Endodermal cell (in vitro differentiated cells): Measurements from ENCODE around the gene RASGEF1C. TPM values are rescaled to one million over a fixed set of nuclear protein-coding genes. Genes with fewer than 3 reads are reported as not detected.

Experiments used
- DNase-seq: peaks from one replicate; pipeline ENCODE4 v3.0.0-alpha.2; 2017
- H3K27ac ChIP-seq: 2 replicates; pipeline ENCODE4 v1.5.1; 2013; ENCODE audit warnings: mild to moderate bottlenecking, low read depth, low read length, moderate library complexity
- H3K27me3 ChIP-seq: 2 replicates; pipeline ENCODE4 v1.6.1; 2013; ENCODE audit warnings: mild to moderate bottlenecking, low read length, moderate library complexity; ENCODE audit not compliant: insufficient read depth, control insufficient read depth, poor library complexity, severe bottlenecking
- H3K36me3 ChIP-seq: 2 replicates; pipeline ENCODE4 v1.7.0; 2013; ENCODE audit warnings: mild to moderate bottlenecking, low read length, moderate library complexity; ENCODE audit not compliant: control insufficient read depth, insufficient read depth
- H3K4me1 ChIP-seq: one replicate; pipeline ENCODE4 v1.7.0; 2013; ENCODE audit warnings: low read length; ENCODE audit not compliant: control insufficient read depth, insufficient read depth
- H3K4me3 ChIP-seq: 2 replicates; pipeline ENCODE4 v1.5.1; 2013; ENCODE audit warnings: mild to moderate bottlenecking, low read length, moderate library complexity
- H3K9ac ChIP-seq: 2 replicates; pipeline ENCODE4 v1.6.1; 2013; ENCODE audit warnings: mild to moderate bottlenecking, low read length, moderate library complexity; ENCODE audit not compliant: poor library complexity, severe bottlenecking; ENCODE audit errors: extremely low read depth
- H3K9me3 ChIP-seq: 2 replicates; pipeline ENCODE4 v1.6.1; 2013; ENCODE audit warnings: mild to moderate bottlenecking, low read length, moderate library complexity; ENCODE audit not compliant: control insufficient read depth
- H3K27ac Mint-ChIP-seq: 2 replicates; pipeline ENCODE4 v1.8.0; 2020; ENCODE audit warnings: mixed read lengths
- H3K27me3 Mint-ChIP-seq: 2 replicates; pipeline ENCODE4 v1.8.0; 2021; ENCODE audit warnings: mild to moderate bottlenecking, mixed read lengths; ENCODE audit not compliant: insufficient read depth
- H3K36me3 Mint-ChIP-seq: 2 replicates; pipeline ENCODE4 v1.8.0; 2020; ENCODE audit warnings: low read depth, mixed read lengths
- H3K4me1 Mint-ChIP-seq: 2 replicates; pipeline ENCODE4 v1.8.0; 2020; ENCODE audit warnings: mixed read lengths
- H3K4me3 Mint-ChIP-seq: 2 replicates; pipeline ENCODE4 v1.8.0; 2020; ENCODE audit warnings: mild to moderate bottlenecking, moderate library complexity, mixed read lengths
- H3K9me3 Mint-ChIP-seq: 2 replicates; pipeline ENCODE4 v1.8.0; 2020; ENCODE audit warnings: mild to moderate bottlenecking, mixed read lengths
- CTCF ChIP-seq: fragments of 200-600 bp; sonication (generic); conservative IDR thresholded peaks from 2 replicates; pipeline ENCODE4 v1.5.0; 2021; ENCODE audit warnings: antibody characterized with exemption, mild to moderate bottlenecking
- WGBS, 2 experiments: methylation state at CpG; one replicate each; pipeline versions ENCODE4 v1.1.5 to v1.1.7; 2013; ENCODE audit warnings: missing lambda C conversion rate in 2 of 2, mixed read lengths in 1 of 2; ENCODE audit not compliant: insufficient coverage in 1 of 2, insufficient read length in 1 of 2; 5-methylcytosine and 5-hydroxymethylcytosine counted together
- total RNA-seq, 2 donors: library from RNA; stranded (reverse); fragmentation: NEBNext Ultra II Directional in 1 of 2; extraction: Animal tissue kit (Norgen Biotek cat#: 25700) in 1 of 2; gene quantifications; 2 replicates in 1 of 2; 3 replicates in 1 of 2; pipeline ENCODE4 v1.2.1, GENCODE V29; 2021

The RASGEF1C gene
- total RNA-seq, 2 donors from 2014 or later: 0.62 to 0.75 TPM

- Histone ChIP-seq H3K9ac (no peak overlapping the region), H3K4me3 (no peak overlapping the region), H3K27ac (no peak overlapping the region), H3K4me1 (no peaks in the 10 kb centered on the region), H3K9me3 (peaks cover 9% of the 10 kb centered on the region), H3K36me3 (no peaks in the 10 kb centered on the region), H3K27me3 (peaks cover 8% of the 10 kb centered on the region)
- WGBS, 2 experiments: 87 to 95% methylated on average over 17 to 25 of the region's 25 CpGs
- Mint-ChIP-seq H3K27me3 (peaks cover 29% of the 10 kb centered on the region), H3K36me3 (peaks cover 3% of the 10 kb centered on the region), H3K4me1 (peaks cover 26% of the 10 kb centered on the region), H3K4me3 (peak overlapping the region; percentile 92), H3K9me3 (peaks cover 17% of the 10 kb centered on the region), H3K27ac (no peak overlapping the region)
- no peak for DNase-seq
- no peak for TF ChIP-seq CTCF
These were observed 136.5 kb downstream of the RASGEF1C start for GRCh38 chr5:180072556-180072955.

- Histone ChIP-seq H3K27me3 (peaks cover 8% of the 10 kb centered on the region), H3K36me3 (no peaks in the 10 kb centered on the region), H3K9ac (no peak overlapping the region), H3K4me3 (no peak overlapping the region), H3K4me1 (no peaks in the 10 kb centered on the region), H3K27ac (no peak overlapping the region), H3K9me3 (peaks cover 9% of the 10 kb centered on the region)
- Mint-ChIP-seq H3K36me3 (peaks cover 3% of the 10 kb centered on the region), H3K9me3 (peaks cover 17% of the 10 kb centered on the region), H3K27ac (no peak overlapping the region), H3K4me3 (peak overlapping the region; percentile 92), H3K27me3 (peaks cover 29% of the 10 kb centered on the region), H3K4me1 (peaks cover 30% of the 10 kb centered on the region)
- 29 to 41% methylated on average over 9 to 14 of the region's 14 CpGs for WGBS, 2 experiments
- DNase-seq: no peak
- TF ChIP-seq CTCF: no peak
These were observed 136.8 kb downstream of the RASGEF1C start for GRCh38 chr5:180072256-180072548.

DNA sequence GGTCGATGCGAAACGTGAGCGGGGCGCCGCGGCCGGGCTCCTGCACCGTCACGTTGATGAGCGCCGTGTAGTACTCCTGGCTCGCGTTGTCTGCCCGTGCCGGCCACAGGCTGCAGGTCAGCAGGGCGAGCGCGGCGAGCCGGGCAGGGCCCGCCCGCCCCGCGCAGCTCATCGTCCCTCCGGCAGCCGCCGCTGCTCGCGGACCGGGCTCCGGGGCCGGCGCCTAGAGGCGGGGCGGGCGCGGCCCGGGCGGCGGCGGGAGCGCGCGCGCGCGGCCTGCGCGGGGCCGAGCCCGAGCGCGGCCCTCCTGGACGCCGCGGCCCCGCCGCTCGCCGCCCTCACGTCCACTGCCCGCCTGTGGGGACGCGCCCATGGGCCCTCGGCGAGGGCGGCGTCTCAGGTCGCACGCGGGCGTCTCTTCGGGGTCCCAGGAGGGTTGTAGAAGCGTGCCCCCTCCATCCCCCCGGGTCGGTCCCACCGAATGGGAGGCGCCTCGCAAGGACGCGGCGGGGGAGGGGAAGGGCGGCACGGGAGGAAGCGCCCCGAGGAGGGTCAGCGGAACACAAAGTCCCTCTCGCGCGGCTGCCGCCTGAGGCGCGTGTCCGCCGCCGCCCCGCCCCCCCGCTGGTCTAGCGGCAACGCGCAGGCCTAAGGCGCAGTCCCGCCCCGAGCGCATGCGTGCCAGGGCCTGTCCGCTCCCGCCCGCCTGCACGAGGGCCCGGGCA lies 137.3 kb downstream of the RASGEF1C start, which contains the start of gene RNF130:
Gene RNF130, minus strand, starts transcription at position 229 of the 725 bp plus-strand sequence. Its CDS starts 57 bp downstream, at position 172.
- Mint-ChIP-seq H3K27me3 (peaks cover 29% of the 10 kb centered on the region), H3K4me1 (peaks cover 34% of the 10 kb centered on the region)
- 0% methylated on average over 1 to 113 of the region's 113 CpGs for WGBS, 2 experiments

More for the DNA sequence above, 137.3 kb downstream of the RASGEF1C start, which contains the start of gene RNF130:
- Histone ChIP-seq H3K9ac (peak within 1 kb of the TSS; percentile 81), H3K27me3 (peaks cover 8% of the 10 kb centered on the region), H3K36me3 (no peaks in the 10 kb centered on the region), H3K27ac (peak within 1 kb of the TSS; percentile 95), H3K4me1 (no peaks in the 10 kb centered on the region), H3K4me3 (peak within 1 kb of the TSS; percentile 86), H3K9me3 (peaks cover 9% of the 10 kb centered on the region)
- DNase-seq: peak; percentile 96
- H3K9me3 Mint-ChIP-seq: peaks cover 17% of the 10 kb centered on the region
- peaks cover 3% of the 10 kb centered on the region for H3K36me3 Mint-ChIP-seq
- peak within 1 kb of the TSS; percentile 92 for H3K4me3 Mint-ChIP-seq
- H3K27ac Mint-ChIP-seq: peak within 1 kb of the TSS; percentile 96
- TF ChIP-seq CTCF: no peak
